ENCODE measurements around the gene SBF2. TPM values are rescaled to one million over a fixed set of nuclear protein-coding genes. Genes with fewer than 3 reads are reported as not detected.

The SBF2 gene
- total and polyA plus RNA-seq, 2 donors (not counting 1 experiment from before 2014, with no cell fraction given): 5.6 to 17.7 TPM

DNA sequence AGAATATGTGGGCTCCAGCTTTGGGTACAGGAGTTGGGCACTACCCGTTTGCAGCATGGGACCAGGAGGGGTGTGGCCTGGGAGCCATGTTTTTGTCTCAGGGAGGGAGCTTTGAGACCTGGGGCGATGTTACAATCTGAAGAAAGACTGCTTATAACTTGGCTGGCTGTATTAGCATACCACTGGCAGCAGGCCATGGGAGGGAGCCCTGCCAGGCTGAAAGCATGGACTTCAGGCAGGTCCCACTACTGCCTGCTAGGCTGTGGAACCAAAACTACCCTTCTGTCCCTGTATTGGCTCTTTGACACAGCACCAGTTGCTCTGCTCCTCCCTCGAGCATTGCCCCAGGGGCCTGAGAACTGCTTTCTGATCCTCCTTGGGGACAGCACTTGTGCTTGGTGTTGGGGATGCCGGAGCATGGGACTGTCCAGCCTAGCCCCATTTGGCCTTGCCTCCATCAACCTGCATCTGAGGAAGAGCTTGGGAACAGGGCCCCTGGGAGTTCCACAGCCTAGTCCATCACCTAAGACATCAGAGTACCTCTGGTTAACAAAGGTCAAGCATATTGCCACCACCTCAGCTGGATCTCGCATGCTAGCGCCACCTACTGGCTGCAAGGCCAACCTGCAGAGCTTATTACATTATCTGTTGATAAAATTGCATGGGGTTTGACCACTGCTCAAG, 217.4 kb downstream of the SBF2 start:
- peak; percentile 49 for ATAC-seq (ENCODE audit: low read depth)
- no peak overlapping the region for H3K4me3 Mint-ChIP-seq

GRCh38 chr11:10075141-10075540, 218.9 kb downstream of the SBF2 start:
- ATAC-seq (ENCODE audit: low read depth) (no peak), DNase-seq (no peak)
- ChIA-PET POLR2A (no interaction called here), CTCF (interaction anchor here (0.6 to 1.0 kb wide), 3 partner anchors 209 to 540 kb away, joined by 3 to 4 read pairs (median 3); no protein-coding TSS in a partner anchor)
- H3K9me3 Mint-ChIP-seq (ENCODE audit: insufficient read depth): no peaks in the 10 kb centered on the region
- no peaks in the 10 kb centered on the region for H4K20me1 ChIP-seq (ENCODE audit: control insufficient read depth, insufficient read depth, low read length, poor library complexity, severe bottlenecking)
- peaks cover 2% of the 10 kb centered on the region for H3K79me2 ChIP-seq (ENCODE audit: control insufficient read depth, insufficient read depth, low read length)
- no peak overlapping the region for H2AFZ ChIP-seq (ENCODE audit: insufficient read depth, low read depth, low read length, poor library complexity, severe bottlenecking)
- H3K27me3 Mint-ChIP-seq: no peaks in the 10 kb centered on the region
- intact Hi-C loops (cut with micrococcal nuclease): loop anchor here (5.0 kb wide), 1 partner anchor 213 kb away; no protein-coding TSS in a partner anchor
- no peaks in the 10 kb centered on the region for H3K4me1 ChIP-seq (ENCODE audit: control insufficient read depth in 2 of 2, insufficient read depth in 2 of 2, low read length in 2 of 2)
- no peaks in the 10 kb centered on the region for H3K27me3 ChIP-seq (replicated peaks in 1 of 4; ENCODE audit: control extremely low read depth in 1 of 4, control insufficient read depth in 3 of 4, insufficient read depth in 4 of 4, low read length in 3 of 4)
- H3K4me3 Mint-ChIP-seq: no peak overlapping the region
- H3K4me3 ChIP-seq (ENCODE audit: control extremely low read depth in 1 of 5, extremely low read depth in 1 of 5, insufficient read depth in 1 of 5, low read depth in 2 of 5, low read length in 4 of 5): no peak overlapping the region
- no peak overlapping the region for H3K27ac ChIP-seq (ENCODE audit: low read length in 2 of 2)
- H3K27ac Mint-ChIP-seq: no peak overlapping the region
- no peak overlapping the region for H3K9ac ChIP-seq (ENCODE audit: low read length)
- H3K4me1 Mint-ChIP-seq: no peaks in the 10 kb centered on the region
- H3K36me3 ChIP-seq (replicated peaks in 1 of 2; ENCODE audit: control extremely low read depth in 1 of 2, control insufficient read depth in 1 of 2, extremely low read depth in 1 of 2, insufficient read depth in 2 of 2, low read length in 1 of 2): no peaks in the 10 kb centered on the region
- peaks cover 1 to 10% (median 9%) of the 10 kb centered on the region in 3 donors for H3K9me3 ChIP-seq (ENCODE audit: control extremely low read depth in 1 of 3, control insufficient read depth in 2 of 3, insufficient read depth in 1 of 3, low read length in 2 of 3)
- no peak overlapping the region for H3K4me2 ChIP-seq (replicated peaks; ENCODE audit: low read depth, low read length, poor library complexity, severe bottlenecking)
- no peak for TF ChIP-seq EZH2 (IDR thresholded peaks at IDR 0.05; ENCODE audit: borderline replicate concordance, insufficient read depth, low read depth, low read length, poor library complexity, severe bottlenecking)
- TF ChIP-seq, protein P1, sequence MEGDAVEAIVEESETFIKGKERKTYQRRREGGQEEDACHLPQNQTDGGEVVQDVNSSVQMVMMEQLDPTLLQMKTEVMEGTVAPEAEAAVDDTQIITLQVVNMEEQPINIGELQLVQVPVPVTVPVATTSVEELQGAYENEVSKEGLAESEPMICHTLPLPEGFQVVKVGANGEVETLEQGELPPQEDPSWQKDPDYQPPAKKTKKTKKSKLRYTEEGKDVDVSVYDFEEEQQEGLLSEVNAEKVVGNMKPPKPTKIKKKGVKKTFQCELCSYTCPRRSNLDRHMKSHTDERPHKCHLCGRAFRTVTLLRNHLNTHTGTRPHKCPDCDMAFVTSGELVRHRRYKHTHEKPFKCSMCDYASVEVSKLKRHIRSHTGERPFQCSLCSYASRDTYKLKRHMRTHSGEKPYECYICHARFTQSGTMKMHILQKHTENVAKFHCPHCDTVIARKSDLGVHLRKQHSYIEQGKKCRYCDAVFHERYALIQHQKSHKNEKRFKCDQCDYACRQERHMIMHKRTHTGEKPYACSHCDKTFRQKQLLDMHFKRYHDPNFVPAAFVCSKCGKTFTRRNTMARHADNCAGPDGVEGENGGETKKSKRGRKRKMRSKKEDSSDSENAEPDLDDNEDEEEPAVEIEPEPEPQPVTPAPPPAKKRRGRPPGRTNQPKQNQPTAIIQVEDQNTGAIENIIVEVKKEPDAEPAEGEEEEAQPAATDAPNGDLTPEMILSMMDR (IDR thresholded peaks at IDR 0.05): no peak
- no CpG with 5 or more reads among the region's 2 CpGs for WGBS (ENCODE audit: insufficient coverage)

More for the DNA sequence above, 217.4 kb downstream of the SBF2 start:
- Histone ChIP-seq H3K9me3 (ENCODE audit: control extremely low read depth in 1 of 3, control insufficient read depth in 2 of 3, insufficient read depth in 1 of 3, low read length in 2 of 3) (peaks cover 1 to 14% (median 11%) of the 10 kb centered on the region in 3 donors), H3K79me2 (ENCODE audit: control insufficient read depth, insufficient read depth, low read length) (peaks cover 2% of the 10 kb centered on the region), H3K36me3 (replicated peaks in 1 of 2; ENCODE audit: control extremely low read depth in 1 of 2, control insufficient read depth in 1 of 2, extremely low read depth in 1 of 2, insufficient read depth in 2 of 2, low read length in 1 of 2) (no peaks in the 10 kb centered on the region), H3K4me3 (ENCODE audit: control extremely low read depth in 1 of 5, extremely low read depth in 1 of 5, insufficient read depth in 1 of 5, low read depth in 2 of 5, low read length in 4 of 5) (no peak overlapping the region), H4K20me1 (ENCODE audit: control insufficient read depth, insufficient read depth, low read length, poor library complexity, severe bottlenecking) (no peaks in the 10 kb centered on the region), H3K27ac (ENCODE audit: low read length in 2 of 2) (no peak overlapping the region), H3K9ac (ENCODE audit: low read length) (no peak overlapping the region), H3K27me3 (replicated peaks in 1 of 4; ENCODE audit: control extremely low read depth in 1 of 4, control insufficient read depth in 3 of 4, insufficient read depth in 4 of 4, low read length in 3 of 4) (no peaks in the 10 kb centered on the region), H3K4me1 (ENCODE audit: control insufficient read depth in 2 of 2, insufficient read depth in 2 of 2, low read length in 2 of 2) (no peaks in the 10 kb centered on the region), H2AFZ (ENCODE audit: insufficient read depth, low read depth, low read length, poor library complexity, severe bottlenecking) (no peak overlapping the region), H3K4me2 (replicated peaks; ENCODE audit: low read depth, low read length, poor library complexity, severe bottlenecking) (no peak overlapping the region)
- Mint-ChIP-seq H3K27me3 (no peaks in the 10 kb centered on the region), H3K4me1 (no peaks in the 10 kb centered on the region), H3K9me3 (ENCODE audit: insufficient read depth) (no peaks in the 10 kb centered on the region), H3K27ac (no peak overlapping the region)
- ChIA-PET CTCF (interaction anchor here (0.7 to 2.4 kb wide), 19 partner anchors 8 to 499 kb away, joined by 3 to 16 read pairs (median 4); no protein-coding TSS in a partner anchor), POLR2A (interaction anchor here (0.6 kb wide), 1 partner anchor 215 kb away, joined by 8 read pairs; no protein-coding TSS in a partner anchor)
- TF ChIP-seq, protein P1 (IDR thresholded peaks at IDR 0.05): peak; percentile 81
- TF ChIP-seq EZH2 (IDR thresholded peaks at IDR 0.05; ENCODE audit: borderline replicate concordance, insufficient read depth, low read depth, low read length, poor library complexity, severe bottlenecking): no peak
- intact Hi-C loops (cut with micrococcal nuclease): loop anchor here (2.0 to 5.0 kb wide), 2 partner anchors 214 to 318 kb away; no protein-coding TSS in a partner anchor
- WGBS (ENCODE audit: insufficient coverage): 67% methylated on average over 4 of the region's 6 CpGs
- DNase-seq: peak; percentile 62

Data from B cell (primary cell).